Suppressor macrophage (primary cell): Measurements from ENCODE around the gene PPARA.

Source experiments
- DNase-seq, 4 experiments: peaks; one replicate each; pipeline ENCODE4 v3.0.0-alpha.2; 2020 to 2022
- total RNA-seq, 17 experiments: gene quantifications; one replicate each; lab custom pipeline; 2026; ENCODE audit warnings: mixed read lengths in 6 of 17, inconsistent platforms in 3 of 17; lab: John Stamatoyannopoulos, UW

Gene PPARA
- 12.8 to 73.4 (median 40.2) reads per million in 17 experiments for total RNA-seq

DNA sequence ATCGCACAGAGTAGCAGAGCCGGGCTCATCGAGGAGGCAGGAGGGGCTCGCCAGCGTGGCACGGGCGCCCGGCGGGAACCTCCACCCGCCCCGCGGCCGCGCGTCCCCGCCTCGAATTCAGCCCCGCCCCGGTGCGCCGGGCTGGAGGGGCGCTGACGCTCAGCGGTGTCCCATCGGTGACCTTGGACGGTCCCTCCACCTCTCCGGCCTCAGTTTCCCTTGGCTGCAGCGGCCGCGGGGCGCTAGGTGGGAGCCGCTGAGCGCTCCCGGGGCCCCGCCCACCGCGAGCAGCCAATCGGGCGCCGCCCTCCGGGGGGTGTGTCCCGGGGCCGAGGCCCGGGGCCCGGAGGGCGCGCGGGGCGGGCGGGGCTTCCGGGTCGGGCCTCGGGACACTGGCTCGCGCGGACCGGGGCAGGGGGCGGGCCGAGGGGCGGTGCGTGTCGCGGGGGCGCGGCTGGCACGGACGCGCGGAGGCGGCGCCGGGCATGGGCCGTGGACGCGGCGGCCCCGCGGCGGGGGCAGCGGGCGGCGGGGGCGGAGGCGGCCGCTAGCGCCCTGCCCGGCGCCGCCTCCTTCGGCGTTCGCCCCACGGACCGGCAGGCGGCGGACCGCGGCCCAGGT is at the start of gene PPARA:
Gene PPARA (plus strand): TSS at position 493 of the 621 bp plus-strand sequence. CDS start 47,858 bp downstream, outside the sequence.
- peak; percentile 84 to 98 (median 93) for DNase-seq

DNA sequence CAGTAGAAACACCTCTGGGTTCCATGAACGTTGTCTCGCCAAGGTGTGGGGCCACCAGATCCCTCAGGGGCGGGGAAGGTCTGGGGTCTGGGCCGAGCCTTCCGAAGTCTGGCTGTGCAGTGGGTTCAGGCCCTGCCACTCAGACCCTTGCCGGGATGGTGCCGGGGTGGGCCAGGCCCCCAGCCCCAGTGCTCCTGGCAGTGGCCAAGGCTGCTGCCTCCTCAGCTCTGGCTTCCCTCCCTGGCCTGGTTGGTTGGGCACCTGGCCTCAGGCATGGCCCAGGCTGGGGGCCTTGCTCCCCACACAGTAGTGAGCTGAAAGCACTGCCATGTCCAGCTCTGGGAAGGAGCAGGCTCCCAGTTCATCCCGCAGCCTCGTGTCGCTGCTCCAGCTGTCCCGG is 48.2 kb upstream of the PPARA start:
- no peak for DNase-seq

DNA sequence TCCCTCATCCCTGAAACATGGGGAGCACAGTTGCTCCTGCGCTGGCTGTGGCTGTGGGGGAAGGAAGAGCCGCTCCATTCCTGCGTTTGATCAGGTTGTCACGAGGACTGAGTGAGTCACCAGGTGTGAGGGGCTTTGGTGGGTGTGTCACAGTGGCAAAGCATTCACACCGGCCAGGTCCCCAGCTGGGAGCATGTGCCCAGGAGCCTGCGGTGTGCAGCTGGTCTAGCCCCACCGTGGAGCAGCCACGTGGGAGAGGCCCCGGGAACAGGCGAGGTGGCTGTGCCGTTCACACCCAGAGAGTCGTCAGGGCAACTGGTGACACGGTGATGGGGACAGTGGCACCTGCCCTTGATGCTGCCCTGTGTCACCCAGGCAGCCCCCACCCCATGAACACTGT is 47.6 kb upstream of the PPARA start:
- no peak for DNase-seq

DNA sequence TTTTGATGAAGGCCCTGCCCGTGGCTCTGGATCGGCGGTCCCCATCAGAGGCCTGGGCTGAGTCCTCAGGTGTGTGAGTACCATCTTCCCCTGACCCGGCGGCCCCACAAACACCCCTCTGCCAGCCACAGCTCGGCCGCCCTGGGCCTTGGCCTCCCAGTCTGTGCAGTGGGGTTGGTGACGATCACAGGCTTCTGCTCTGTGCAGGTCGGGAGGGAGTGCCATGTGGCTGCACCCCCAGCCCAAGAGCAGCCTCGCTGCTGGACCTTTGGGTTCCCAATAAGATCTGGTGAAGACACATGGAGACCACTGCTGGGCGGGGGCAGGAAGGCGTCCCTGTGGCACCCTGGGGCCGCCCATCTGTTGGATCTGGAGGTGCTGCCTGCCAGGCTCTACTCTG is 47.1 kb upstream of the PPARA start:
- DNase-seq: no peak

DNA sequence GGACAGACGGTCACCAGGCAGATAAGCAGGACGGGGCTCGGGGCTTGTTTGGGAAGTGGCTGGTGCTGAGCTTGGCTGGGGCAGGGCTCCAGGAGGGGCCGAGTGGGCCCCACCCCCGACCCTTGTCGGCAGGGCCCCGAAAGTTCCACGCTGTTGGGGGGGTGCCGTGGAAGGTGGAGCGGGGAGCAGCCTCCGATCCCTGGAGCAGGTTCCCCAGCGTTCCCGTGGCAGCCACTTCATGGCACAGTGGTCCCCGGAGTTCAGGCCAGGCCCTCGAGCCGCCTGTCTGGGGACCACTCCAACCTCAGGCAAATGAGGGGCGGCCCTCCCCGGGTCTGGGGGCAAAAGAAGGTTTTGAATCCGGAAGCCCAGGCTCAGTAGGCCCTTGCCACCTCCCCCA is 46.7 kb upstream of the PPARA start:
- DNase-seq: no peak

DNA sequence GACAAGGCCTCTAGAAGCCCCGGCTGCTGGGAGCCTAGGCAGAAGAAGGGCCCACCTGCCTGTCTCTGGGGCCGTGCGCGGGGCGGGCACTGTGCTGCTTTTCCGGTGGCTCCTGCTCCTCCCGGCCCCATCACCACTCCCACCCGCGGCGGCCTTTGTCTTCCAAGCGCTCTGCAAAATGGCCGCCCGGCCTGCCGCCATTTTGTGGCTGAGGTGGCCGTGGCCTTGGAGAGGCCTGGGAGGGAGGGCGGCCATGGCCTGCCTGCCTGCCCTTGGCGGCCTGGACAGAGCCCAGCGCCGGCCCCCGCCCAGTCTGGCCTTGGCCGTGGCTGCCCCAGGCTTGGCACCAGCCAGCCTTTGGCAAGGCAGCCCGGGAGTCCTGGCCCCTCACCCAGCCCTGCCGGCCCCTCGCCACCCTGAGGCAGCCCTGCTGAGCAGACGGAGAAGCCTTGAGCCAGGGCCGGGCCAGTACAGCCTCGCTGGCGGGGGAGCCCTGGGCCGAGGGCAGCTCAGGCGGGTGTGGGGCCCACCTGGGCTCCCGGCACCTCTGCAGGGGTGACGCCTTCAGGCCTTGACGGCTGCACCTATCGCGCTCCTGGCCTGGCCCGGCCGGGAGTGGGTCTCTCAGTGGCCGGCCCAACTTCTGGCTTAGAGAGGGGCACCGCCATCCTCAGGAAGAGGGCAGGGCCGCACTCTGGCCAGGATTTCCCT is 46.0 kb upstream of the PPARA start:
- DNase-seq: no peak

DNA sequence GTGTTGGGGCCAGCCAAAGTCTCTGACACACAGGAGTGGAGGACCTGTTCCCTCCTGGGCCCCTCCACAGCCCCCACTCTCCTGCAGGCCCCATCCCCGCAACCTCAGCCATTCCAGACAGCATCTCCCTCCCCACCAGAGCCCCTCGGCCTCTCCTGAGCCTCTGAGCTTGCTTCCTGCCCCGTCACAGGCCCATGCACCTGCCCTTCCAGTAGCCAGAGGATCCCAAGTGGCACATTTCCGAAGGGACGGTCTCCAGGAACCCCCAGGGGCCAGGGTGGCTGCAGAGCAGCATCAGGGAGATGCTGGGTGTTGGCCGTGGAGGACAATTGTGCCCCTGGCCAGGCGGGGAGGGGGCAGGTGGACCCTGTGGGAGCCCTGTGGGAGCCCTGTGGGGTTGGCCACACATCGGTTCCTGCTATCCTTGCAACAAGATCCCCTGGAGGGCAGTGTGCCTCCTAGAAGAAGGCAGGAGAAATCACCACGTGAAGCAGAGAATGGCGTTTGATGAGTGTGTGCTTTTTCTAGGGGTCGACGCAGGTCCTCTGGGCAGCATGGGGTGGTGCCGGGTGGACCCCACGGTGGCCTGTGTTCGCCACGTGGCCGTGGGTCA is 45.3 kb upstream of the PPARA start:
- no peak for DNase-seq

DNA sequence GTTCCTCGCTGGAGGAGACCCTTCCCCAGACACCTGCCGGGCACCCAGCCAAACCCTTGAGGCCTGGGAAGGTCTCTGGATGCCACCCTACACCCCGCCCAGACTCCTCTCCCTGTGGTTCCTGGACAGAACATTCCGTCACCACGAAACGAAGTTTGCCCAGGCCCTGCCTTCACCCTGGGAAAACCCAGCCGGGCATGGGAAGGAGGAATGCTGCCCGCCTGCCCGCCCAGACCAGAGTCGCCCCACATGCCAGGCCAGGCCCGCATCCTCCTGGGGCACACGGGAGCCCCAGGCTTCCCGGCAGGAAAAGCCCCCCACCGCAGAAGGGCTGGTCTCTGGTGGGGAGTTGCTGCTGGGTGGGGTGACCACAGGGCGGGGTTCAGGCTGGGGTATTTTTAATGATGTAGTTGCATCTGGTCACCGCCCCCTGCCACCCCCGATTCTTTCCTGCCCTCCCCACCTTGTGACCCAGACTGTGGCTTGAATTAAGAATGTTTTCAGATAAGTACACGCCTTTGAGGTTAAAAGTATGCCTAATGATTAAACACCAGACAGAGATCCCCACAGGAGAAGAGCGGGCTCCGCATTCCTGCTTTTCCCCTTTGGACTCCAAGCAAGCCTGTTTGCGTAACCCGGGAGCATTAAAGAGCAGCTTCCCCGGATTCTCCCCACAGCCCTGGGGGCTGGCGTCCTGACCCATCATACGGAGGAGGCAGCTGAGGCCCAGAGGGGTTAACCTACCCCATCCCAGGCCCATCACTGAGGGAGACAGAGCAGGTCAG is 44.6 kb upstream of the PPARA start:
- DNase-seq: no peak

DNA sequence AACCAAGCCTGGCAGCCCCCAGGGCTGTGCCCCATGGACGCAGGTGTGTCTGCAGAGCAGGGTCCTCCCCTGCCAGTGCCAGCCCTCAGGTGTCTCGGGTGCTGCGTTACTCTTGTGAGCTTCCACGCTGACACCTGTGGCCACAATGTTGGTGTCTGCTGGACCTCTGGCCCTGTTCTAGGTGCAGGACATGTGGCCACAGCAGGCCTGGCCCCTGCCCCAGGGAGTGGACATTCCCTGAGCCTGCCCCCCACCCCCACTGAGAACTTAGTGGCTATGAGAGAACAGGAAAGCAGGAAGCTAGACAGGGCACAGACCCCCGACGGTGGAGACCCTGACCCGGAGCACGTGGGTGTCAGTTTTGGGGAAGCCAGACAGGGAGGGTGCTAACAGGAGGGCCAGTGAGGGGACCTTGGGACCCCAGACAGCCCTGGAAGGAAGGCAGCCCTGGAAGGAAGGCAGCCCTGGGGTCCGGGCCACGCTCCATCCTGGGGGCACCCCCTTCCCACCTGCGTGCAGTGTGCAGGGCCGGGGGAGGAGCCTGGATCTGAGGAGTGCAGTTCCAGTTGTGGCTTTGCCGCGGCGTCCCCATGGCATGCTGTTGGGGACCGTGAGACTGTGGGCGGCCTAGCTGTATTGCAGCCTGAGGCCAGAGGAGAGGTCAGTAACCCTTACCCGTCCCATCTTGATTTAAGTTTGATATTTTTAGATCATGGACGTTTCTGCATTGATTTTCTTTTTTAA is 43.9 kb upstream of the PPARA start:
- no peak for DNase-seq

DNA sequence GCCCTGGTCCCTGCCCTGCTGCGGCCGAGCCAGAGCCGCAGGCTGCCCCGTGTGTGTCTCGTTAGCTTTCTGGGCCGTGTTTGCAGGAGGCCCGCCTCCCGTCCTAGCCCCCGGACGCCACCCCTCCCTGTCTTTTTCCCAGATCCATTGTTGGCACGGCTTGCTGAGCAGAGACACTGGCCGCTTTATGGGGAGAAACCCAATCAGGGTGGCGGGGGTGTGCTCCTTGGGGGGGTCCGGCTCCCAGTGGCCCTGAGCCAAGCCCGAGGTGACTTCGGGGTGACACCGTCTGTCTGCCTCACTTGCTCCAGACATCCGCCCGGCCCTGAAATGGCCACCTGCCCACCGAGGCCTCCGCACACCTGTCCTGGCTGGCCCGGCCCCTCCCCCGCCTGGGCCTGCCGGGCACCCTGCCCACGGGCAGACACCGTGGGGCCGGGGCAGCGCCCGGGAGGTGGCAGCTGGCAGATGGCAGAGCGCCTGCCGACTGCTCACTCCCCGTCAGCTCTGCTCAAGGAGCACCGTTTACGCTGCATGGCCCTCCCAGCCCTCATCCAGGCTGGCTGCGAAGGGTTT is 43.1 kb upstream of the PPARA start:
- no peak for DNase-seq

DNA sequence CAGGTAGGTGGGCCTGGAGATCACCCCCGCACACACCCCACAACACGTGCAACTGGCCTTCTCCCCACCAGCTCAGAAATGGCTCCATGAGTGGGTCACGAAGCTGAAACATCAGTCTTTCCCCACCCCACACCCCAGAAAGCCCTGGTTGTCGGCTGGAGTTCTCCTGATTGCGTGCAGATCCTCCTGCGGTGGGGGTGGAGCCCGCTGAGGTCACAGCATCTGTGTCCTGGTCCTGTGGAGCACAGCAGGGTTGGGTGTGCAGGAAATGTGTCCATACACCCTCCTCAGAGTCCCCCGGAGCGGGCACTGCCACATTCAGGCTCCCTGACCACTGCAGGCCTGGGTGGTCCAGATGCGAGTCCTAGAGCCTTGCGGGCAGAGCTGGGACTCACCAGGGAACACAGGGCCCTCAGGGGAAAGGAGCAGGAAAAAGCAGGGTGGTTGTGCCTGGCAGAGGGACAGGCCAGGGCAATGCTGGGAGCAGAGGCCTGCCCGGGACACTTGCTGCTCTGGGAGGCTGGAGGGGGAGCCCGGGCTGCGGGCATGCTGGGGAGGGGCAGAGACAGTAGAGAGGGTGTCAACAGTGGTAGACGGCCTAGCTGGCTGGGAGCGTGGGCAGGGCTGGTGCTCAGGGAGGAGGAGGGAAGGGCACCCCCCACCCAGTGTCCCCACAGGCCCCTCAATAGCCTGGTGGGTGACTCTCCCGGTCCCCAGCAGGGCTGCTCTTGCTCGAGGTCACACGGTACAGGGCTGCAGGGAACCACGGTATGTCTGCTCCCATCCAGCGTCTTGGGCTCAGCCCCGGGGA is 42.4 kb upstream of the PPARA start:
- DNase-seq: no peak

DNA sequence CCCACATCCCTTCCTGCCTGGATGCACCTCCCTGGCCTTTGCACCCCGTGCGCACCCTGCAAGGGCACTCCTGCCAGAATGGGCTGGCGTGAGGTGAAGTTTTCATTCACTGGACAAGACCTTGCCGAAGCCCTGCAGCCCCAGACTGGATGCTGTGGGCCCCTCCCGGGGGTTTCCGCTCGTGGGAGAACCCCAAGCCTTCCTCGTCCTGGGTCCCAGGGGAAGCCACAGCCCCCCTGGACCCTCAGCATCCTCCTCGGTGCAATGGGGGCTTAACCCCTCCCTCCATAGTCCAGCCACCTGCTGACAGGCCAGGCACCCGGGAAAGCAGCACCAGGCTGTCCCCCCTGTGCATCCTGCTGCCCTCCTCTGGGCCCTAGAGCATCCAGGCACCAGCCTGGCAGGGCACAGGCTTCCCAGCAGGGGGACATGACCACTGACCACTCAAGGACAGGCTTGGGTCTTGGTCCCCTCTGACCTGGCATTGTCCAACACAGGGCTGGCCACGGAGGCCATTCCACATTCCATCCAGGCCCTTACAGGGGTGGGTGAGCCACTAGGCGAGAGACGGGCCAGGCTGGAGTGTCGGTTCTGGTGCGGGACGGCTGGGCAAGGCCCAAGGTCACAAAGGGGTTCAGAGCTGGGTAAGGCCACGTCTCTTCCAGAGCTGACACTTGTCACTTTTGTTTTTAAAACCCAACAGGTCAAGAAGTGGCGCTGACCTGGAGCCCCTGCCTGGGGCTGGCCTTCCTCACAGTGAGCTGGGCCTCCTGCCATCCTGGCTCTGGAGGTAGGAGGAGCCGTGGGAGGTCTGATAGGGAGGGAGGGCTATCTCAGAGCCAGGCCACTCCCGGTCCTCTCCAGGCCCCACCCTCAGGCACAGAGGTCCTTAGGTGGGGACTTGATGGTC is 41.5 kb upstream of the PPARA start:
- DNase-seq: no peak

DNA sequence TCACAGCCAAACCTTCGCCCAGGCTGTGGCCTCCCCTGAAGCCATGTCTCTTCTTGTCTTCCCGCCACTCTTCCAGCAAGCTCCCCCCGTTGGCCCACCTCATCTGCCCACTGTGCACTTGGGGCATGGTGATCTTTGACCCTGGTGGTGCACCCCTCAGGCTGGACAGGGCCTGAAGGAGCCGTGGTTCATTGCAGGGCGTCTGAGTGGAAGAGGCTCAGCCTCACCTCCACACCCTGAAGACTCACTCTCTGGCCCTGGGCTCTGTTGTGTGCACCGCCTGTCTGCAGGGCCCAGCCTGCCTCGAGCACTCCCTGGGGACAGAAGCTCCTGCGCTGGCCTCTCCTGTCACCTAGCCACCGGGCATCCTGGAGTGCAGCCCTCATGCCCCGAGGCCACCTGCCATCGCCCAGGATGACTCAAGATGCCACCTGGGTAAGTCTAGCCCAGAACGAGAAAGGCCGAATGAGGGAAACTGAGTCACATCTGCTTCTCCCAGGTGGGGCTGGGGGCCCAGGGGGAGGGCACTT is 40.8 kb upstream of the PPARA start:
- no peak for DNase-seq

DNA sequence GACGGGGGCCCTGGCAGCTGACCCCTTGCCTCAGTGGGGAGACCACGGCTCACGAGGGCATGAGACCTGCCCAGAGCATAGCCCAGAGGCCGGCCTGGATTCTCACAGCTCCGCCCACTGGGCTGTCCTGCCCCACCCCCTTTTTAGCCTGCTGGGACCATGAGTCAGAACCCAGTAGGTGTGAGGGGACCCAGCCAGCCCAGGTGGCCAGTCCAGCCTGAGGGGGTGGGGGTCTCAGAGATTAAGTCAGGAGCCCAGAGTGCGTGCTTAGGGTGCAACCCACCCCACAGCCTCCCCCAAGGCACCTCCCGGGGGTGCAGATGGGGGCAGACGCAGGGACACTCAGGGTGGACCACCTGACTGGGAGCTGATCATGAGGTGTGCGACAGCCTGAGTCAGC is 40.1 kb upstream of the PPARA start:
- no peak for DNase-seq

DNA sequence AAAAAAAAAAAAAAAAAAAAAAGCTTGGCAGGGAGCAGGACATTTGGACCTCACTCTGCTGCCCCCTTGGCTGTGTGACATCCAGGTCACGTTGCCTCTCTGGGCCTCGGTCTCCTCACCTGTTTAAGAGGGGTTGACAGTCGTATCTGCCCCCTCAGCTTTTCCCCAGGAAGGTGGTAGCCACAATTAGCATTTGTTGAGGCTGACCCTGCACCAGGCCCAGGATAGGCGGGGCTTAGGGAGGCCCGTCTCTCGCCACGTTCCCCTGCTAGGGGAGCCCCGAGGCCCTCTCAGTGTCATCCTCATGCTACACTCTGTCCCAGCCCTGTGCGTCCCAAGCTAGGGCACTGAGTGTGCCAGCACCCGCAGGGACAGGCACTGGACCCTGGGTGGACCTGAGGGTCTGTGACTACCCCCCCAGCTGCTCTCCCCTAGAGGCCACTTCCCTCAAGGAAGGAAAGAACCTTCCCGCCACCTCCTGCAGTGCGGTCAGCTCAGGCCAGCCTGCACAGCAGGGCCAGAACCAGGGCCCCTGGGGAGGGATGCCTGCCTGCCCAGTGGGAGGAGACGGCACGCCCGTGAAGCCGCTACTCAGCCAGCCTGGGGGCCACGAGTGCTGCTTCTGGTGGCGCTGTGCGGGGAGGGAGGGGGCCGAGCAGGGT is 38.5 kb upstream of the PPARA start:
- DNase-seq: no peak

DNA sequence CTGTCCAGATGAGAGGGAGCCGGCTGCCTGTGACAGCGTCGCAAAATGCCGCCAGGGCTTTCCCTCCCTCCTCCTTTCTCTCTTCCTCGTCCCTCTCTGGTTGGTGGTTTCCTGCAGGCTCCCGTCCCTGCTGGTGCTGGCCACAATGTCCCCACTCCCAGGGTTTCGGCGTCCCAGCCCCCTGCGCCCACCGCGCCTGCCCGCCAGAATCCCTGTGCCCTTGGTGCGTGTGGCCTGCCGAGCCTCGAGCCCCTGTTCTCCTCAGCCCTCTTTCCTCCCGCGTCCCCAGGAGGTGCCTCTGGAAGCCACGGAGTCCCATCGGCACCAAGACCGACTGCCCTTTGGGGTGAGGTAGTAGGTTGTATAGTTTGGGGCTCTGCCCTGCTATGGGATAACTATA is 37.9 kb upstream of the PPARA start:
- no peak for DNase-seq

DNA sequence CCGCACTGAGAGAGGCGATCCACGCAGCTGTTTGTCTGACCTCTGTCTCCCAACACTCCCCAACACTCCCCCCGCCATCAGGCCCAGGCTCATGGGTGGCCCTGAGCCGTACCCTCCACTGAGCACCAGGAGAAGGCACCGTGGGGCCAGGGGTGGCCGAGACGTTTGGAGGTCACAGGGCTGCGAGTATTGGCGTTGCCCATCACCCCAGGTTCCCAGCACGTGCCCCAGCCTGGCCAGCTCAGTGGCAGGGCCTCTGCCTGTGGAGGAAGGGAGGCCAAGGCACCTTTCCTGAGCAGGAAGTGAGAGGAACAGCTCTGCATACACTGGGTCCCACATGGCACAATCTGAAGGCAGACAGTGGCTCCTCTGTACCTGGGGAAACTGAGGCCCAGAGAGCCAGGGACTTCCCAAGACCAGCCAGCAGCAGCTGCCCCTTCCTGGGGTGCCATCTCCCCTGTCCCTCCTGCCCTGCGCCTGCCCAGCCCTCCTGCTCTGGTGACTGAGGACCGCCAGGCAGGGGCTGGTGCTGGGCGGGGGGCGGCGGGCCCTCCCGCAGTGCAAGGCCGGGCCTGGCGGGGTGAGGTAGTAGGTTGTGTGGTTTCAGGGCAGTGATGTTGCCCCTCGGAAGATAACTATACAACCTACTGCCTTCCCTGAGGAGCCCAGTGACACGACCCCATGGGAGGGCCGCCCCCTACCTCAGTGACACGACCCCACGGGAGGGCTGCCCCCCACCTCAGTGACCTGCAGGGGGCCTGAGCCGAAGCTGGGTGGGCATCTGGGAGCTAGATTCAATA is 37.0 kb upstream of the PPARA start:
- no peak for DNase-seq

DNA sequence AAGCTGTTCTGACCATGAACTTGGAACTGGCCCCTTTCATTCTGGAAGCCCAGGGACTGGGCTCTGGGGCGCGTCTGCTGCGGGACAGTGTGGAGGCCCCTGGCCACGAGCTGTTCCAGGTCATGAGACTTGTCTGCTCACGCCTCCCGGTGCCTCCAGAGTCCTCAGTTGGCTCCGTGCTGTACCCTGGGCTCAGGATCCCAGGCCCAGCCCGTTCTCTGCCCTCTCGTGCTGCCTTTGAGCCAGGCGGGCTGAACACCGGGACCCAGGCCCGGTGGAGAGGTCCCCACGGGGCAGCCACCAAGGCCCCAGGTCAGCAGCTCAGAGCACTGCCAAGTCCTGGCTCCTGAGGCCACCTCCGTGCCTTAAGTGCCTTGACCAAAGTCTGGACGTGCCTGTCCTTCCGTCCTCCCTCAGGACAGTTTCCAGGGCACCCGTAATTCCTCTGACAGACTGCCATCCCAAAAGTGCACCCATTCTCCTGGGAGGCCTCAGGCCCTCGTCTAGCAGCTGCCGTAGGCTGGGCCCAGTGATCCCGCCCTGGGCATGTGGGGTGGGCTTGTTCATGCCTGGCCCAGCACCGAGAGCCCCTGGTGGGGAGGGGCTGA is 36.3 kb upstream of the PPARA start:
- DNase-seq: no peak
